Parathyroid adenoma (tissue), 2 donors: ENCODE measurements around the gene PVALEF.

Experiments used
- H2AFZ ChIP-seq: fragments of 300-600 bp; sonication (generic); one replicate; pipeline ENCODE4 v1.7.0; 2017; ENCODE audit warnings: antibody characterized with exemption, mild to moderate bottlenecking
- H3K27ac ChIP-seq: fragments of 300-600 bp; sonication (generic); one replicate; pipeline ENCODE4 v1.7.0; 2017
- H3K27me3 ChIP-seq: fragments of 300-600 bp; sonication (generic); one replicate; pipeline ENCODE4 v1.7.0; 2017; ENCODE audit warnings: low read length; ENCODE audit not compliant: control insufficient read depth, insufficient read depth
- H3K36me3 ChIP-seq: fragments of 300-600 bp; sonication (generic); one replicate; pipeline ENCODE4 v1.7.0; 2017; ENCODE audit warnings: low read length; ENCODE audit not compliant: control insufficient read depth, insufficient read depth
- H3K4me1 ChIP-seq: fragments of 300-600 bp; sonication (generic); one replicate; pipeline ENCODE4 v1.7.0; 2017; ENCODE audit warnings: control low read depth
- H3K4me2 ChIP-seq: fragments of 300-600 bp; sonication (generic); one replicate; pipeline ENCODE4 v1.7.0; 2017; ENCODE audit warnings: low read length
- H3K4me3 ChIP-seq: fragments of 300-600 bp; sonication (generic); one replicate; pipeline ENCODE4 v1.7.0; 2017; ENCODE audit warnings: low read depth, low read length
- H3K79me2 ChIP-seq: fragments of 300-600 bp; sonication (generic); one replicate; pipeline ENCODE4 v1.7.0; 2017; ENCODE audit warnings: control low read depth
- H3K9ac ChIP-seq: fragments of 300-600 bp; sonication (generic); one replicate; pipeline ENCODE4 v1.7.0; 2017; ENCODE audit warnings: mild to moderate bottlenecking
- H3K9me3 ChIP-seq: fragments of 300-600 bp; sonication (generic); one replicate; pipeline ENCODE4 v1.7.0; 2017; ENCODE audit warnings: low read length; ENCODE audit not compliant: control insufficient read depth
- CTCF ChIP-seq: fragments of 300-600 bp; sonication (generic); IDR thresholded peaks from one replicate; pipeline ENCODE4 v1.7.0; 2017; ENCODE audit warnings: antibody characterized with exemption, mild to moderate bottlenecking
- donor health status: primary hyperparathyroidism.

PVALEF gene

GRCh38 chr17:81126281-81127132 lies 38.8 kb upstream of the PVALEF start:
- no peak overlapping the region for H3K4me3 ChIP-seq
- no peak overlapping the region for H3K27ac ChIP-seq
- H3K4me2 ChIP-seq: no peak overlapping the region
- no peaks in the 10 kb centered on the region for H3K4me1 ChIP-seq
- no peak overlapping the region for H2AFZ ChIP-seq
- H3K9ac ChIP-seq: no peak overlapping the region
- TF ChIP-seq CTCF: no peak
- no peaks in the 10 kb centered on the region for H3K9me3 ChIP-seq
- H3K27me3 ChIP-seq: no peaks in the 10 kb centered on the region
- no peaks in the 10 kb centered on the region for H3K36me3 ChIP-seq
- no peaks in the 10 kb centered on the region for H3K79me2 ChIP-seq

- no peak overlapping the region for H3K4me3 ChIP-seq
- no peak for TF ChIP-seq CTCF
- no peaks in the 10 kb centered on the region for H3K79me2 ChIP-seq
These were observed 38.2 kb upstream of the PVALEF start for GRCh38 chr17:81127133-81127455.

GRCh38 chr17:81127526-81128177 lies 37.7 kb upstream of the PVALEF start:
- Histone ChIP-seq H3K27me3 (no peaks in the 10 kb centered on the region), H3K27ac (no peak overlapping the region), H3K4me2 (no peak overlapping the region), H3K79me2 (no peaks in the 10 kb centered on the region), H3K36me3 (no peaks in the 10 kb centered on the region), H3K9me3 (no peaks in the 10 kb centered on the region), H3K4me1 (no peaks in the 10 kb centered on the region), H2AFZ (no peak overlapping the region), H3K9ac (no peak overlapping the region), H3K4me3 (no peak overlapping the region)
- no peak for TF ChIP-seq CTCF

More at GRCh38 chr17:81127133-81127455, 38.2 kb upstream of the PVALEF start:
- no peak overlapping the region for H2AFZ ChIP-seq
- H3K4me2 ChIP-seq: no peak overlapping the region
- no peak overlapping the region for H3K27ac ChIP-seq
- H3K4me1 ChIP-seq: no peaks in the 10 kb centered on the region
- no peak overlapping the region for H3K9ac ChIP-seq
- no peaks in the 10 kb centered on the region for H3K36me3 ChIP-seq
- no peaks in the 10 kb centered on the region for H3K27me3 ChIP-seq
- H3K9me3 ChIP-seq: no peaks in the 10 kb centered on the region

GRCh38 chr17:81128338-81128737 lies 37.0 kb upstream of the PVALEF start:
- H3K27ac ChIP-seq: no peak overlapping the region
- H3K27me3 ChIP-seq: no peaks in the 10 kb centered on the region
- no peak overlapping the region for H2AFZ ChIP-seq
- no peak overlapping the region for H3K9ac ChIP-seq
- H3K36me3 ChIP-seq: no peaks in the 10 kb centered on the region
- H3K4me3 ChIP-seq: no peak overlapping the region
- H3K4me2 ChIP-seq: no peak overlapping the region
- H3K79me2 ChIP-seq: peaks cover 3% of the 10 kb centered on the region
- no peaks in the 10 kb centered on the region for H3K9me3 ChIP-seq
- no peak for TF ChIP-seq CTCF
- H3K4me1 ChIP-seq: no peaks in the 10 kb centered on the region
